SHP77 (cell line): ENCODE results near the gene PPP4R3A.
"Not testable (repeated sequence)": the region's sequence is repeated elsewhere in the genome, so short reads cannot be mapped to it uniquely, and the experiment has no call there.

ENCODE experiments used
- DNase-seq, 2 experiments: peaks; one replicate each; lab custom pipeline; 2025; lab: John Stamatoyannopoulos, UW

The PPP4R3A gene

GRCh38 chr14:91438845-91439244 is 71.3 kb downstream of the PPP4R3A start:
- no peak for DNase-seq

DNA sequence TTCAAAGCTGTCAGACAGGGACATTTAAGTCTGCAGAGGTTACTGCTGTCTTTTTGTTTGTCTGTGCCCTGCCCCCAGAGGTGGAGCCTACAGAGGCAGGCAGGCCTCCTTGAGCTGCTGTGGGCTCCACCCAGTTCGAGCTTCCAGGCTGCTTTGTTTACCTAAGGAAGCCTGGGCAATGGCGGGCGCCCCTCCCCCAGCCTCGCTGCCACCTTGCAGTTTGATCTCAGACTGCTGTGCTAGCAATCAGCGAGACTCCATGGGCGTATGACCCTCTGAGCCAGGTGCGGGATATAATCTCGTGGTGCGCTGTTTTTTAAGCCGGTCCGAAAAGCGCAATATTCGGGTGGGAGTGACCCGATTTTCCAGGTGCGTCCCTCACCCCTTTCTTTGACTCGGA is 73.8 kb downstream of the PPP4R3A start:
- not testable (repeated sequence) for DNase-seq

DNA sequence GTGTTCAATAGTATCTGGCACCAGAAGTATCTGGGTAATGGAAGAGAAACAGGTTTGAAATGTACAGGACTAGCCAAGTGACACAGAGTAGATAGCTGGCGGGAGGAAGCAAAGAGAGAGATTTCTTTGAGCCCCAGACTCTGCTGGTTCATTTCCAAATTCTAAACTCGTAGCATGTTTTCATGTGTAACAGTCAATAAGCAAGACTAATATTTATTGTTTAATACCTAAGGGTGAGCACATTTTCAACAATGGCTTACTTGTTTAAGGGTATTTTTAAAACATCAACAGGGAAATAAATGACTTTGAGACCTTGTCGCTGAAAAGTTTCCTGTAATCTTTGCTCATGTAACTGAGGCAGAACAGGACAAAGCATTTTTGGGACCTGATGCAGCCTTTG is 80.7 kb downstream of the PPP4R3A start:
- DNase-seq = no peak

- not testable (repeated sequence) for DNase-seq
Measured at GRCh38 chr14:91428931-91429330, 81.2 kb downstream of the PPP4R3A start.

GRCh38 chr14:91425531-91425944 is 84.6 kb downstream of the PPP4R3A start:
- not testable (repeated sequence) for DNase-seq

DNA sequence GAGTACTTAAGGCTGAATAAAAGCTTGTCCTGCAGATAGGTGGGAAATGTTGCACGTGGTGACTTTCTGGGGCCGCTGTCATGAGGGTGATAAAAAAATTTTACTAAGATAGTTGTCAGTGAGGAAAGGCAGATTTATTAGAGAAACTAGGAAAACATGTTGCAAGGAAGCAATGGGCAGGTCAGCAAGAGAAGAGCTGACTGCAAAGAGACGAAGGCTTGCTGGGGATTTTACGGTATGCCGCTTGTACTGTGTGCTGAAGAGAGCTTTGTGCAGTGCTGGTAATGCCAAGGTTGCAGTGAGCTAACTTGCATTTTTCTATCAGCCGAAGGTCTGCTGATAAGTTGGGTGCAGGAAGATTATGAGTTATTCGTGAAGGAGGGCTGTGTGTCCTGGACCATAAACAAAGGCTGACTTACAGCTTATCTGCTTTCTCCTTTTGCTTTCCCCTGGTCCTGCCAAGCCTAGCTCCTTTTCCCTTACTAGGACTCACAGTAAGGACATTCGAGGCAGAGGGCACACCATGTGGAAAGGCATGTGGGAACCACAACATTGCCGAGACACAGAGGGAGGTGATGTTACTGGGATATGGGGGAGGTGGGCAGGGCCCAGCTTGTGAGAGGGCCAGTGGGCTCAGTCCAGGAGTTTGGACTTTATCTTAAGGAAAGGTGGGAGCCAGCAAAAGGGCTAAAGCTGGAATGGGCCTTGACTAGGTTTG is 85.1 kb downstream of the PPP4R3A start:
- no peak for DNase-seq

- no peak for DNase-seq
Measured at GRCh38 chr14:91420686-91421085, 89.4 kb downstream of the PPP4R3A start.

DNA sequence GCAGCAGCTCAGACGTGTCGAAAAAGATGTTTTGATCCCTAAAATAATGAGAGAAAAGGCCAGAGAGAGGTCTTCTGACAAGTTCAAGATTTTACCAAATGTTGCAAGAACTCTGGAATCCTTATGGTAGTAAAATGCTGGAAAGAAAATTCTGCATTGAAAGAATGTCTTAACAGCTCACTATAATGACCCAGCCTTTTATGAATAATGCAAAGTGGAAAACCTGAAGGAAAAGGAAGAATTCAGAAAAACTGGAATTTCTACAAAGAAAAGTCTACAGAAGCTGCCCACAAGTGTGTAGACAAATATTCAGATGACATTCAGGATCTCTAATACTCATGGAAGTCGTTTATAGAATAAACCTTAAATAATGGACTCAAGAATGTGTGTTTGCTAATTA is 90.7 kb downstream of the PPP4R3A start:
- DNase-seq = no peak

DNA sequence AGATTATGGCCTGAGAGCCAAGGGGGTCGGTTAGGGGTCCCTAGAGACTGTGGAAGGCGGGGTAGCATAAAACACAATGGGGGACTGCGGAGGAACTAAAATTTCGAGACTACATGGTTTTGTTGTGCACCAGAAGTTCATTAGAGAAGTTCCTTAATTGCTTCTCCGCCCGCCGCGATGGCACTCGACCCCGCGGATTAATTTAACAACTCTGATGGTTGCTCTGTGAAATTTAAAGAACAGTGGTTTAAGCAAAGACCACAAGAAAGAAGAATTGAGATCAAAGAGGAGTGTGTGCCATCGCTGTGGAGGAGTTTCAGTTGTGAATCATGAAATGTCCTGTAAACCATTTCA is 91.1 kb downstream of the PPP4R3A start:
- no peak for DNase-seq

DNA sequence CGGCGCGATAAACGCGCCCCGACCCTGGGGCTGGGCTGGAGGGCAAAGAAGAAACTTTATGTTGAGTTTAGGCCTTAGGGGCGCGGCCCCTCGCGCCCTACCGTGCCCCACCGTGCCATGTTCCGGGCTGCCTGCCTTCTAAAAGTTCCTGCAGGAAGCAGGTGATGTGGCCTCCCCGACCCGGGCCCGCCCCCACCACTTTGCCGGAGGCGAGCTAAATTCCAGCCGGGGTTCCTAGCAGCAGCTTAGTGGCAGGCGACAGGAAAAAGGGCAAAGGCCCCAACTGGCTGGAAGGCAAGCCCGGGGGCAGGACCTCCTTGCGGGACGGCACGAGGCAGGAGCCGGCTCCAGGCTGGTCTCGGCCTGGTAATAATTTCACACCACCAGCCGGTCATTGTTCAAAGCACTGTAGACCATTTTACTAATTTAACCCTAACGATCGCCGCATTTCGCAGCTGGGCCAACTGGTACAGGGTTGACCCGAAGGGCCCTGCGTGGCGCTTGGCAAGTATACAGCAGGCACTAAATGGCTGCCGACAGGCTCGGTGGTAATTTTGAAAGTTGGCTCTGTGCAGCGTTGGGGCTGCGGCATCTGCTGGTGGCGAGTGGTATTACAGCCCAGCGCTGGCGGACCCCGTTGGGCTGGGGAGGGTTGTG is 91.6 kb downstream of the PPP4R3A start:
- DNase-seq = peak; percentile 52 to 53

GRCh38 chr14:91417983-91418386 is 92.1 kb downstream of the PPP4R3A start:
- peak in 1 of 2 experiments; percentile 36 for DNase-seq

- peak; percentile 59 to 64 for DNase-seq
Measured at GRCh38 chr14:91417120-91417982, 92.8 kb downstream of the PPP4R3A start, which contains the start of gene CCDC88C. CCDC88C (minus strand) TSS chr14:91417820; CDS start chr14:91417690, 130 bp downstream.

DNA sequence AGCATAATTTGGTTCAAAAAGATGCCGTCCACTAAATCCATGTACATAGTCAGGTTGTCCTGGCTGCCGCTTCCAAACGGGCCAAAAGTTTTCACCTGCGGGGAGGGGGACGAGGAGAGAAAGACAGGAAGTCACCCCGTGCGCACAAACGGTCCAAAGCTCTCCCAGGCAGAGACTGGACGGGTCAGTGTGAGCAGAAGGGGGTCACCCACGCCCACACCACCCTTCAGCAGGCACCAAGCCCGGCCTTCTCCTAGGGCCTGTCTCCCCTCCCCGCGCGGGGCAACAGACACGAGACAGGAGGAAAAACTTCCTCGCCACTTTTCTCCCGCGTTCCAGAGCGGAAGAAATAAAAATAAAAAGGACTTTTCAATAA is 93.4 kb downstream of the PPP4R3A start:
- no peak for DNase-seq

DNA sequence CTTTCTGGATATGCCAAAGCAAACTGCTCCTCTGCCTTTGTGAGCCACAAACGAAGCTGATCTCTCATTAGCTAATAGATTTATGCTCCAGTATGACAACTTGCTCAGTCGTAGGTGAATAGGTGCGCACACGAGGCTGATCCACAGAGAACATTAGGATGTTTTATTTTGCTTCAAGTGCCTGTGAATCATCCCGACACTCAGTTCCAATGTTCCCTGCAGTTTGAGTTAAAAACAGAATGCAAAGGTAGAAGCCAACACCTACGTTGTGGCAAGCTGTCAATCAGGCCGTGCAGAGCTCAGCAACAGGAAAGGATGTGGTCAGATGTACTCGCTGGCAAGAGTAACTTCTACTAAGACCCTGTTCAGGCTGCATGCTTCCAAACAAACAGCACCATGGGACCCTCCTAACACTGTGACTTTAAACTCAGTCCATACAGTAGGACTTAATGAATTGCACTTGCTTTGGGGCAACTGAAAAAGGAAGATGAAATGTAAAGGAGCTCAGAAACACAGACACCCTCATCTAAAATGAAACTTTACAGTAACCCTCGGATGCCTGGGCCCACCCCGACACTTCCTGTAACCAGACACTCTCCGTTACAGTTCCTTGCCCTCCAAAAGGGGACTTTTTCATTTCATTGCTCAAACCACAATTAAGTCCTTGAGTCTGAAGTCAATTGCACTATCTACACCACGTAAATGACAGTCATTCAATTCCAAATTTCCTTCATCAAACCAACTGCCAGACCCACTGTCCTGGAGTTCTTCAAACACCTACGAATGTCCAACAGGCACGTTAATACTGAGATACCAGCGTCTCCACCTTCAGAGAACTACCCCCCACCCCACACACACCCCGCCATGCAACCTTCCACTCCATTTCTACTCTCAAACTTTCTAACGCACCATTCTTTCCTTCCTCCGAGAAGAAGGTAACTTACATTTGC is 94.0 kb downstream of the PPP4R3A start:
- no peak for DNase-seq

GRCh38 chr14:91414475-91414833 is 95.7 kb downstream of the PPP4R3A start:
- DNase-seq = no peak

DNA sequence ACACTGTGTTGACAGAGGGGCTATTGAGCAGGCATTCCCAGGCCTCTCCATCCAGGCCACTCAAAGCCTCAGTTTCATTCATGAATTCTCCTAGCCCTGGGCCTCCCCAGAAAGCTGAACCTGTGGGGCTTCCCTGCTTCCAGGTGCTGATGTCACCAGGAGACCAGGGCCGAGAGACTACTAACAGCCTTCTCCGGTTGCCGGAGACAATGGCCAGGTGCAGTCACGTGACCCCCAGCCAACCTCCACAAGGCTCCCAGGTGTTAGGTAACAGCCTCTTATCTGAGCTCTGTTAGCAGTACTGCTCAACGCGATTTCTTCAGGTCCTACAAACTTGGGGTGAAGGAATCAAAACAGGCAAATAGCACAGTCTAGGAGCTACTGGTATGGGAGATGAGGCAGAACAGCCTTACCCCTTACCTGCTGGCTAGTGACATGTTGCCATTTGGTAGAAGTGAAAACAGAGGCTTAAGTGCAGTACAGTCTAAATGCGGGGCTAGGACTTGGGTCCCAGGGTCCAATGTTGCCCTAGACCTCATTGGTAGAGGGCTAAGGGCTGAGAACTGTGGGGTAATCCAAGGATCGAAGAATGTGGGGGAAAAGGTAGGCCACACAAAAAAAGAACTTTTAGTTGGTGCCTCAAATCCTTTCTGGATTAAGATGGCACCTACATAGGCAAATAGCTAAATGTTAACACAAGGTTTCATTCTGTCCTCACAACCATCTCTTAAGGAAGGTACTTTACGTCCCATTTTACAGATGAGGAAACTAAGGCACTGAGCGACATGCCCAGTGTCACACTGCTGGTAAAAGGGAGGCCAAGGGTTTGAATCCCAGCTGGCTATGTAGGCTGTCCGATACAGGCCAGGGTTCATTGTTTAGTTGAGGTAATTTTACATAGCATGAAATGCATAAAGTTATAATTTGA is 96.3 kb downstream of the PPP4R3A start:
- no peak for DNase-seq

GRCh38 chr14:91412939-91413338 is 97.2 kb downstream of the PPP4R3A start:
- no peak for DNase-seq

DNA sequence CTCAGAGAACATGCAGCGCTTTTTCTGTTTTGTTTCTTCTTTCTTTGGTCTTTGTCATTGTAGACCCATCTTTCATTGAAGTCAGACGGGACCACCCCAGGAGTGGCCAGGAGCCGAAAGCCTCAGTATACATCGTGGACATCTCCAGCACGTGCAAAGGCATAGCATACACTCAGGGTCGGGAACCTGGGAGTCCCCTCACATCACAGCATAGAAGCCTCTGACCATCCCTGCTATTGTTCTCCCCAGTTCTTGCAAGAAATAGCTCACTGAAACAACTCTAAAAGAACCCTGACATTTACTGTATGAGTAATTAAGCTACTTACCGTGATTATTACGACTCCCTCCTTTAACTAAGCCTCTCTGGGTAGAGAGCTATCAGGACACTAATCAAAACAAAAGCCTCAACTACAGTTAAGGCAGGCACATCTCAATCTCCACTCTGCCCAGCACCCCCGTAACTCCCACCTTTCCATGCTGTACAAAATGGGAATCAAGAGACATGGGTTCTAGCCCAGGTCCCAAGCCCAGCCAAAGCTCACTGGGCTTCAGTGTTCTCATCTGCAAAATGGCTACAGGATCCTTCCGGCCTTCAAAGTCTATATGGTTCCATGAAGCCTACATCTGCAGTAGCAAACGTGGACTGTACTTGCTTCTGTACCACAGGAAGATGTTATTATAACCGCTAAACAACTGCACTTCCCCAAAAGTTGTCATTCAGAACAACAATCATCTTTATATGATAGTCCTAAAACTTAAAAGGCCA is 99.2 kb downstream of the PPP4R3A start:
- no peak for DNase-seq

GRCh38 chr14:91409928-91410718 is 100.0 kb downstream of the PPP4R3A start:
- DNase-seq = no peak
